B cell (primary cell): ENCODE measurements around the gene HPS5.

Source experiments
- EZH2 ChIP-seq: IDR thresholded peaks from 2 replicates; pipeline ENCODE4 v1.6.1; 2012; ENCODE audit warnings: borderline replicate concordance, low read depth, mild to moderate bottlenecking, moderate library complexity, low read length; ENCODE audit not compliant: insufficient read depth, poor library complexity, severe bottlenecking
- TF ChIP-seq, protein P1 (sequence below): fragments of 200-600 bp; IDR thresholded peaks from one replicate; pipeline ENCODE4 v1.8.0; 2022; ENCODE audit warnings: antibody characterized with exemption, mild to moderate bottlenecking

DNA sequence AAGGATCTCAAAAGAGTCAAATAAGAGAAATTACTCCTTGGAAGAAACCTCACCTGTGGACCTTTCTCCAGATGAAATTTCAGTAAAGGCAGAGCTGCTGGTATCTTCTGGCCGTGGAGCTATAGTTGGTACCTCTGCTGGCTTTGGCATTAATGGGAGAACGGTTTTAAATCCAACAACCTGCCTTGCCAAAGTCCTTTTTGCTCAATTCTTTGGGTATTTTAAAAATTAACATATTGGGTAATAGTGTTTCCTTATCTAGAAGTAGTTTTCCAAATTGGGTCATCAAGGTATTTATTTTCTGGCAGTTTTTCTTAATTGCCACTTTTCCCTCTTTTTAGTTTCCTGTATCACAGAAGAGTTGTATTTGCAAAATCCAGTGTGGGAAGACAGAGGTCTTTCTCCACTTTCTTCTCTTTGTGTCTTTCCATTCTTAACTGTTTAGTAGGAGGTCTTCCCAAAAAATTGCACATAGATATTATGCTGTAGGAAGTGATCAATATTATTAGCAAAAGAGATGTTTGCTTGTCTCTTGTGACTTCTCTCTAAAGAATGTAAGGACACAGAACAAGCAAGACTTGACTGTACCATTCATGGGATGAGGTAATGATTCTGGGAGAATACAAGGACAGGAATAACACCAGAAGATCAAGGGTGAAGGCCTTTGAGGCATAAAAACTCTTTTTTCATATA lies 85.1 kb downstream of the HPS5 start, which contains the start of gene SAA4:
- TF ChIP-seq, protein P1, sequence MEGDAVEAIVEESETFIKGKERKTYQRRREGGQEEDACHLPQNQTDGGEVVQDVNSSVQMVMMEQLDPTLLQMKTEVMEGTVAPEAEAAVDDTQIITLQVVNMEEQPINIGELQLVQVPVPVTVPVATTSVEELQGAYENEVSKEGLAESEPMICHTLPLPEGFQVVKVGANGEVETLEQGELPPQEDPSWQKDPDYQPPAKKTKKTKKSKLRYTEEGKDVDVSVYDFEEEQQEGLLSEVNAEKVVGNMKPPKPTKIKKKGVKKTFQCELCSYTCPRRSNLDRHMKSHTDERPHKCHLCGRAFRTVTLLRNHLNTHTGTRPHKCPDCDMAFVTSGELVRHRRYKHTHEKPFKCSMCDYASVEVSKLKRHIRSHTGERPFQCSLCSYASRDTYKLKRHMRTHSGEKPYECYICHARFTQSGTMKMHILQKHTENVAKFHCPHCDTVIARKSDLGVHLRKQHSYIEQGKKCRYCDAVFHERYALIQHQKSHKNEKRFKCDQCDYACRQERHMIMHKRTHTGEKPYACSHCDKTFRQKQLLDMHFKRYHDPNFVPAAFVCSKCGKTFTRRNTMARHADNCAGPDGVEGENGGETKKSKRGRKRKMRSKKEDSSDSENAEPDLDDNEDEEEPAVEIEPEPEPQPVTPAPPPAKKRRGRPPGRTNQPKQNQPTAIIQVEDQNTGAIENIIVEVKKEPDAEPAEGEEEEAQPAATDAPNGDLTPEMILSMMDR: no peak
- TF ChIP-seq EZH2: no peak
